HL-60 (cell line): ENCODE data around the gene TNFRSF1B.

ENCODE experiments used
- DNase-seq, 2 experiments: peaks; one replicate each; pipeline ENCODE4 v3.0.0-alpha.2; 2010 to 2020; ENCODE audit warnings: low read depth in 1 of 2, low spot score in 1 of 2
- H3K27ac ChIP-seq: fragments of 250-450 bp; sonication (Bioruptor Pico); replicated peaks from 2 replicates; pipeline ENCODE4 v1.5.1; 2020; ENCODE audit warnings: mild to moderate bottlenecking, moderate library complexity
- H3K27me3 ChIP-seq: fragments of 250-450 bp; sonication (Bioruptor Pico); 2 replicates; pipeline ENCODE4 v1.5.1; 2021; ENCODE audit warnings: mild to moderate bottlenecking, moderate library complexity; ENCODE audit not compliant: insufficient read depth, poor library complexity, severe bottlenecking
- H3K4me3 ChIP-seq: replicated peaks from 2 replicates; pipeline ENCODE4 v1.5.1; 2011; ENCODE audit warnings: mild to moderate bottlenecking, control low read depth, low read length; ENCODE audit not compliant: insufficient read depth
- GABPA ChIP-seq: IDR thresholded peaks from 2 replicates; pipeline ENCODE4 v1.6.1; 2012; ENCODE audit warnings: low read depth
- POLR2AphosphoS5 ChIP-seq: IDR thresholded peaks from 2 replicates; pipeline ENCODE4 v1.6.1; 2012; ENCODE audit warnings: low read depth
- SPI1 ChIP-seq: IDR thresholded peaks from 2 replicates; pipeline ENCODE4 v1.6.1; 2012; ENCODE audit warnings: low read depth, mild to moderate bottlenecking, borderline replicate concordance
- TF ChIP-seq, protein P1 (sequence below): IDR thresholded peaks from 2 replicates; pipeline ENCODE4 v1.6.1; 2012; ENCODE audit warnings: low read depth; ENCODE audit not compliant: insufficient replicate concordance
- TF ChIP-seq, protein P2 (sequence below): IDR thresholded peaks from one replicate; pipeline ENCODE4 v1.5.1; 2011; ENCODE audit warnings: low read length, control low read depth, inconsistent platforms; ENCODE audit not compliant: insufficient read depth

TNFRSF1B gene

DNA sequence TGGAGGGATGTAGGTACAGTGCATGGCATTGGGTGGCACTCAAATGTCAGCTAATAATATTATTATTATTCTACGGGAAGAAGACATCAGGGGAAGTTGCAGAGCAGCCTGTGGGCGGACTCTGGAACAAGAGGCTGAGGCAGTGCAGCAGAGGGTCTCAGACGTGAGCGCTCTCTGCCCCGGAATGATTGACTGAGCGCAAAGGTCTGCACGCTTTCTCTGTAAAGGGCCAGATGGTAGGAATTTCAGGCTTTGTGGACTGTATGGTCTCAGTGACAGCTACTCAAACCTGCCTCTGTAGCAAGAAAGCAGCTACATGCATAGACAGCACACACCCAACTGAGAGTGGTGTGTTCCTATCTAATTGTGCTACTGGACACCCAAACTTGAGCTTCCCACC is 33.4 kb downstream of the TNFRSF1B start:
- no peak overlapping the region for H3K27ac ChIP-seq
- DNase-seq: no peak
- H3K27me3 ChIP-seq: no peaks in the 10 kb centered on the region
- H3K4me3 ChIP-seq: no peak overlapping the region
- TF ChIP-seq, protein P1, sequence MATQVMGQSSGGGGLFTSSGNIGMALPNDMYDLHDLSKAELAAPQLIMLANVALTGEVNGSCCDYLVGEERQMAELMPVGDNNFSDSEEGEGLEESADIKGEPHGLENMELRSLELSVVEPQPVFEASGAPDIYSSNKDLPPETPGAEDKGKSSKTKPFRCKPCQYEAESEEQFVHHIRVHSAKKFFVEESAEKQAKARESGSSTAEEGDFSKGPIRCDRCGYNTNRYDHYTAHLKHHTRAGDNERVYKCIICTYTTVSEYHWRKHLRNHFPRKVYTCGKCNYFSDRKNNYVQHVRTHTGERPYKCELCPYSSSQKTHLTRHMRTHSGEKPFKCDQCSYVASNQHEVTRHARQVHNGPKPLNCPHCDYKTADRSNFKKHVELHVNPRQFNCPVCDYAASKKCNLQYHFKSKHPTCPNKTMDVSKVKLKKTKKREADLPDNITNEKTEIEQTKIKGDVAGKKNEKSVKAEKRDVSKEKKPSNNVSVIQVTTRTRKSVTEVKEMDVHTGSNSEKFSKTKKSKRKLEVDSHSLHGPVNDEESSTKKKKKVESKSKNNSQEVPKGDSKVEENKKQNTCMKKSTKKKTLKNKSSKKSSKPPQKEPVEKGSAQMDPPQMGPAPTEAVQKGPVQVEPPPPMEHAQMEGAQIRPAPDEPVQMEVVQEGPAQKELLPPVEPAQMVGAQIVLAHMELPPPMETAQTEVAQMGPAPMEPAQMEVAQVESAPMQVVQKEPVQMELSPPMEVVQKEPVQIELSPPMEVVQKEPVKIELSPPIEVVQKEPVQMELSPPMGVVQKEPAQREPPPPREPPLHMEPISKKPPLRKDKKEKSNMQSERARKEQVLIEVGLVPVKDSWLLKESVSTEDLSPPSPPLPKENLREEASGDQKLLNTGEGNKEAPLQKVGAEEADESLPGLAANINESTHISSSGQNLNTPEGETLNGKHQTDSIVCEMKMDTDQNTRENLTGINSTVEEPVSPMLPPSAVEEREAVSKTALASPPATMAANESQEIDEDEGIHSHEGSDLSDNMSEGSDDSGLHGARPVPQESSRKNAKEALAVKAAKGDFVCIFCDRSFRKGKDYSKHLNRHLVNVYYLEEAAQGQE: no peak
- TF ChIP-seq SPI1: no peak
- no peak for TF ChIP-seq POLR2AphosphoS5
- TF ChIP-seq, protein P2, sequence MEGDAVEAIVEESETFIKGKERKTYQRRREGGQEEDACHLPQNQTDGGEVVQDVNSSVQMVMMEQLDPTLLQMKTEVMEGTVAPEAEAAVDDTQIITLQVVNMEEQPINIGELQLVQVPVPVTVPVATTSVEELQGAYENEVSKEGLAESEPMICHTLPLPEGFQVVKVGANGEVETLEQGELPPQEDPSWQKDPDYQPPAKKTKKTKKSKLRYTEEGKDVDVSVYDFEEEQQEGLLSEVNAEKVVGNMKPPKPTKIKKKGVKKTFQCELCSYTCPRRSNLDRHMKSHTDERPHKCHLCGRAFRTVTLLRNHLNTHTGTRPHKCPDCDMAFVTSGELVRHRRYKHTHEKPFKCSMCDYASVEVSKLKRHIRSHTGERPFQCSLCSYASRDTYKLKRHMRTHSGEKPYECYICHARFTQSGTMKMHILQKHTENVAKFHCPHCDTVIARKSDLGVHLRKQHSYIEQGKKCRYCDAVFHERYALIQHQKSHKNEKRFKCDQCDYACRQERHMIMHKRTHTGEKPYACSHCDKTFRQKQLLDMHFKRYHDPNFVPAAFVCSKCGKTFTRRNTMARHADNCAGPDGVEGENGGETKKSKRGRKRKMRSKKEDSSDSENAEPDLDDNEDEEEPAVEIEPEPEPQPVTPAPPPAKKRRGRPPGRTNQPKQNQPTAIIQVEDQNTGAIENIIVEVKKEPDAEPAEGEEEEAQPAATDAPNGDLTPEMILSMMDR: no peak
- TF ChIP-seq GABPA: no peak

DNA sequence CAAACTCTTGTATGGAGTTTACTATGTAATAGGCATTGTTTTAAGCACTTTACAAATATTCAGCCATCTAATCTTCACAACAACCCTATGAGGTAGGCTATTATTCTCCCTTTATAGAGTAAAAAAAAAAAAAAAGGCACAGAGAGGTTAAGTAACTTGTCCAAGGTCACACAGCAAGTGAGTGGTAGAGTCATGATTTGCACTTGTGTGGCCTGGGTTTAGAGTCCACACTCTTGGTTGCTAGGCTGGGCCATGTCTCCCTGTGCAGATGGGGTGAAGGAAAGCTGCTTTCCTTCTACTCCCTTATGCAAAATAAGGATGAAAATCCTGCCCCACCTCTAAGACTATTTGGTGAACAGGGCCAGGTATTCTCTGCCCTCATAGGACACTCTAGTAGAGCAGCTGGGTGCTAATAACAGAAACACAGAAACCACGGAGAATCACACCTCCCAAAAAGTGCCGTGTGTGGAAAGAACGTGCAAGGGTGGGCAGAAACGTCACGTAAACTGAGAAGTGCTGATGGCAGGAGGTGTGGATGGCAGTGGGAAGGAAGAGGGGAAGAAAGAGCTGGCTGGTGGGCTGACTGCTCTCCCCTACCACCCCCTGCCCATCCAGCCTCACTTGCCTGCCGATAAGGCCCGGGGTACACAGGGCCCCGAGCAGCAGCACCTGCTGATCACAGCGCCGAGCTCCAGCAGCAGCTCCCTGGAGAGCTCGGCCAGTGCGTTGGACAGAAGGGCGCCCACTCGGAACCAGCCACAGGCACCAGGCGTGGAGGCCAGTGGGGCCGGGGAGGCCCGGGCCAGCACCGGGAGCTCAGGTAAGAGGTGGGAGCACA is 34.8 kb downstream of the TNFRSF1B start:
- no peak for DNase-seq
- no peak overlapping the region for H3K4me3 ChIP-seq
- no peaks in the 10 kb centered on the region for H3K27me3 ChIP-seq
- TF ChIP-seq POLR2AphosphoS5: no peak
- no peak overlapping the region for H3K27ac ChIP-seq

DNA sequence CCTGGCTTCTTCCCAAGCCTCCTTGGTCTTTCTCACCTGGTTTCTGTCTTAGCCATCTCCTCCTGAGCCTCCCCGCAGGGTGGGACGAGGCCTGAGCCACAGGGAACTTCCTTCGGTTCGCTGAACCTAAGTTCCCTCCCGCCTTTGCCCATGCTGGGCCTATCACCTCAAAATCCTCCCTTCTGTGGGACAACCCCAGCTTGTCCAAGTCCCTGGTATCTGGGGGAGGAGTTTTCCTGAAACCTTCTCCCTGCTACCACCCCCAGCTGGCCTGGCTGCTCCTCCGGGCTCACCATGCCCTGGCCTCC is 35.4 kb downstream of the TNFRSF1B start:
- no peak overlapping the region for H3K27ac ChIP-seq

DNA sequence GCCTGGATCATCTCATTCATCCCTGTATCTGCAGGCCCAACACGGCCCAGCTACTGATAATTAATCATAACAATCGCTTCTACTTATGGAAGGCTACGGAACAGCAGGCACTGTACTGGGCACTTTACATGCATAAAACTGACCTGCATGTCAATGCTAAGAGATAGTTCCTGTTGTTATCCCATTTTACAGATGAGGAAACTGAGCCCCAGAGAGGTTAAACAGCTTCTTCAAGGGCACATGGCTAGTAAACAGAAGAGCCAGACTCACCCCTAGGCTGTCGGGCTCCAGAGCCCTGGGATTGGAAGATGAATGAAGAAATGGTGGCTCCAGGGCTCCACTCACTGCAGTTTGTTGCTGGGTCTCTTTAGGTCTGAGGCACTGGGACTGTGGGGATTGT is 35.8 kb downstream of the TNFRSF1B start:
- DNase-seq: no peak
- no peak for TF ChIP-seq POLR2AphosphoS5
- TF ChIP-seq GABPA: no peak
- H3K27ac ChIP-seq: no peak overlapping the region
- no peaks in the 10 kb centered on the region for H3K27me3 ChIP-seq
- no peak overlapping the region for H3K4me3 ChIP-seq

More for the DNA sequence above, 35.4 kb downstream of the TNFRSF1B start:
- Histone ChIP-seq H3K4me3 (no peak overlapping the region), H3K27me3 (no peaks in the 10 kb centered on the region)
- DNase-seq: no peak
- no peak for TF ChIP-seq POLR2AphosphoS5
- TF ChIP-seq, protein P2: no peak
- TF ChIP-seq, protein P1: no peak
- TF ChIP-seq SPI1: no peak
- no peak for TF ChIP-seq GABPA
